Activated T-cell treated with anti-CD3 and anti-CD28 coated beads for 24 hours (primary cell): ENCODE measurements around the gene PLK3.
"Not testable (repeated sequence)": the region's sequence is repeated elsewhere in the genome, so short reads cannot be mapped to it uniquely, and the experiment has no call there.

Source experiments
- DNase-seq: peaks from one replicate; pipeline ENCODE4 v3.0.0-alpha.2; 2020; ENCODE audit warnings: low read depth

Gene PLK3

GRCh38 chr1:44787506-44787905, 12.7 kb upstream of the PLK3 start:
- no peak for DNase-seq

GRCh38 chr1:44788120-44788860, 11.9 kb upstream of the PLK3 start, which contains the start of gene BEST4:
Gene BEST4 (minus strand): TSS chr1:44788170. CDS start chr1:44787705, 465 bp downstream.
- DNase-seq, result no peak

DNA sequence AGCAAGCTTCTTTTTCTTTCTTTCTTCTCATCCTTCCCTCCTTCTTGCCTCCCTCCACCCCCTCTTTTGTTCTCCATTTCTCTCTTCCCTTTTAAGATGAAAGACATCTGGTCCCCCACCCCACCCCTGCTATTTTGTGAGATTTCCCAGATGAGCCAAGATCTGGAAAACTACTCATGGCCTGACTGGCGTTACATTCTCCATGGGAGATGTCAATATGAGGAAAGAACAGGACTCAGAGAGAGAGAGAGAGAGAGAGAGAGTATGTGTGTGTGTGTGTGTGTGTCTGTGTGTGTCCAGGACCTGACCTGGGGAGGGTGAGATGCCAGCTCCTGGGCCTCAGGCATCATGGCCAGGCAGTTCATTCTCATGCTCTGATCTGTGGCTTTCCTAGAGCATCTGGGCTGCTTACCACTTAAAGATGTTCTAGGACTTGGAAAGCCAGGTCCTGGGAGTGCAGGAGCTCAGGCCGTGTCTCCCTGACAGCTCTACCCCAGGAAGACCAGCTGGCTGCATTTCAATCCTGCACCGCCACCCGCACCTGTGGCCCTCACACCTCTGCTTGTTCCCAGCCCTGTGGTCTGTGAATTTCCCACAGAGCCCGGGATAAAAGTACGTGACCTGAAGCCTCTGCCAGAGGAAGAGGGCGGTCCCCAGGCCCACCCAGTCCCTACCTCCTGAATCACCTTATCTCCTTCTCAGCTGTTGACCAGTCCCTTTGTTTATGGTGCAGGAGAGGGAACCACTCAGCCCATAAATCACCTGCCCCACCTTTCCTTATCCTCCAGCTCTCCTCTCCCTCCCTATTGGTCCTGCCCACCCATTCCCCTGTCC, 9.0 kb upstream of the PLK3 start:
- DNase-seq, result no peak

DNA sequence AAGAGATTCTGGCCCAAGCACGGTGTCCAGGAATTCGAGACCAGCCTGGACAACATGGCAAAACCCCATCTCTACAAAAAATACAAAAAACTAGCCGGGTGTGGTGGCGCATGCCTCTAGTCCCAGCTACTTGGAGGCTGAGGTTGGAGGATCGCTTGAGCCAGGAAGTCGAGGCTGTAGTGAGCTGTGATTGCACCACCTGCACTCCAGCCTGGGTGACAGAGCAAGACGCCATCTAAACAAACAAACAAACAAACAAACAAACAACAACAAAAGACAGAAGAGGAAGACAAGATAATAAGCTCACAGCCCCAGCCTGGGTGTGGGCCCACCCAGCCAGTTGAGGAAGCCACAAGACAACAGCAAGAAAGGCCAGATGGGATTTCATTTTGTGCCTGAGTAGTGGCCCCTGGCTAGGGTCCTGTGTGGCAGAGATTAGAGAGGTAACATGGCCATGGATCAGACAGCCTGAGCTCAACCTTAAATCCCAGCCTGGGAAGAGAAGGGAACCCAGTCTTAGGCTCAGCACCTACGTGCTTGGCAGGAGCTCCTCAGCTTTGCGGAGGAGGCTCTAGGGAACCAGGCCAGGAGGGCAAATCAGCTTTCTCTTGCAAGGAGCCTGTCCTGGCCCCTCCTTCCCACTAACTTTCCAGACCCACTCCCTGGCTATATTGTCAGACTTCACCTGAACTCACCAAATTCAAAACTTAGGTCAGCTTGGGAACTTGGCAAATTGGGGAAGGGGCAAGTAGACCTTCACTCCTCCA, 7.3 kb upstream of the PLK3 start:
- DNase-seq, result no peak

GRCh38 chr1:44797886-44798285, 2.3 kb upstream of the PLK3 start:
- DNase-seq, result not testable (repeated sequence)

GRCh38 chr1:44798481-44799365, 1.5 kb upstream of the PLK3 start:
- no peak for DNase-seq

- DNase-seq, result no peak
These were observed 1.5 kb downstream of the PLK3 start for GRCh38 chr1:44801491-44802305.

DNA sequence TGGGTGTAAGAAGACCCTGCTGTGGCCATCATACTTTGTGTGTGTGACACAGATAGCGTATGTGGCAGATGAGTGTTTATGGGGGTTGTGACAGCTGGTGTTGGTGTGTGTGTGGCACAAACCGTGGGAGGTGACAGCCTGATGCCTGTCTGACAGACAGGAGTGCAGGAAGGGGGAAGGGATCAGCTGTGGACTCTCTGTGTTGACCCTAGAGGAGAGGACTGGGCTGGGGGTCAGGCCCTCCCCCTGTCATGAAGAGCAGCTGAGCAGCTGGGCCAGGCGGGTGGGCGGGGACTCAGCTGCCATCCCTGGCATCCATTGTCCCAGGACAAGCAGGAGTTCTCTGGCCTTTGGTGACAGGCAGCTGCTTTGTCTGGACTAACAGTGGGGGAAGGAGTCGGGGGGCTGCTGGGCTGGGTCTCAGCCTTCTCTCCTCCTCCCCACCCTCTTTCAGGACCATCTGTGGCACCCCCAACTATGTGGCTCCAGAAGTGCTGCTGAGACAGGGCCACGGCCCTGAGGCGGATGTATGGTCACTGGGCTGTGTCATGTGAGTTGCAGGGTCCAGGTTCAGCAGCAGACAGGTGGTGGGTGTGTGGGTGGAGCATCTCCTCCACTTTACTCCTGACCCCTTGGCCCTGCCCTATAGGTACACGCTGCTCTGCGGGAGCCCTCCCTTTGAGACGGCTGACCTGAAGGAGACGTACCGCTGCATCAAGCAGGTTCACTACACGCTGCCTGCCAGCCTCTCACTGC, 2.3 kb downstream of the PLK3 start:
- no peak for DNase-seq

- no peak for DNase-seq
These were observed 2.8 kb downstream of the PLK3 start for GRCh38 chr1:44803062-44803311.

DNA sequence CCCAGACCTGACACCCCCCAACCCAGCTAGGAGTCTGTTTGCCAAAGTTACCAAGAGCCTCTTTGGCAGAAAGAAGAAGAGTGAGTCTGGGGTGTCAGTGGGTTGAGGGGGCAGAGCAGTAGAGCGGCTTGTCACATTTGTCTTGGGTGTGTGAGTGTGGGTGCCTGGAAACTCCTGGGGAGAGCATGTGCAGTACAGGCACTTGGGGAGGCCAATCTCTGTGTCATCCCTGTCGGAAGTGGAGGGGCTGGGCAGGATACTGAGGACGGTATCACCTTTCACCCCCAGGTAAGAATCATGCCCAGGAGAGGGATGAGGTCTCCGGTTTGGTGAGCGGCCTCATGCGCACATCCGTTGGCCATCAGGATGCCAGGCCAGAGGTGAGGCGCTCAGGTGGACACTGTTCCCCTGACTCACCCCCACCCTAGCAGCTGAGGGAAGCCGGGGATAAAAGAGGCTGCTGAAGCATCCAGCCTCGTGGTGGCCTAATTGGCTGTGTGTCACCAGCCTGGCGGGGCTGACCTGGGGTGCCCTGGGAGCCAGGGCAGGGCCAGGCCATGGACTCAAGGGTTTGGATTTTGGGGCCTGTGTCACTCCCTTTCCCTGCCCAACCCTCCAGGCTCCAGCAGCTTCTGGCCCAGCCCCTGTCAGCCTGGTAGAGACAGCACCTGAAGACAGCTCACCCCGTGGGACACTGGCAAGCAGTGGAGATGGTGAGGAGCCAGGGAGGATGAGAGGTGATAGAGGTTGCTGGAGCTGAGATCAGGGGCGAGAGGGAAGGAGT, 3.3 kb downstream of the PLK3 start:
- DNase-seq, result no peak

DNA sequence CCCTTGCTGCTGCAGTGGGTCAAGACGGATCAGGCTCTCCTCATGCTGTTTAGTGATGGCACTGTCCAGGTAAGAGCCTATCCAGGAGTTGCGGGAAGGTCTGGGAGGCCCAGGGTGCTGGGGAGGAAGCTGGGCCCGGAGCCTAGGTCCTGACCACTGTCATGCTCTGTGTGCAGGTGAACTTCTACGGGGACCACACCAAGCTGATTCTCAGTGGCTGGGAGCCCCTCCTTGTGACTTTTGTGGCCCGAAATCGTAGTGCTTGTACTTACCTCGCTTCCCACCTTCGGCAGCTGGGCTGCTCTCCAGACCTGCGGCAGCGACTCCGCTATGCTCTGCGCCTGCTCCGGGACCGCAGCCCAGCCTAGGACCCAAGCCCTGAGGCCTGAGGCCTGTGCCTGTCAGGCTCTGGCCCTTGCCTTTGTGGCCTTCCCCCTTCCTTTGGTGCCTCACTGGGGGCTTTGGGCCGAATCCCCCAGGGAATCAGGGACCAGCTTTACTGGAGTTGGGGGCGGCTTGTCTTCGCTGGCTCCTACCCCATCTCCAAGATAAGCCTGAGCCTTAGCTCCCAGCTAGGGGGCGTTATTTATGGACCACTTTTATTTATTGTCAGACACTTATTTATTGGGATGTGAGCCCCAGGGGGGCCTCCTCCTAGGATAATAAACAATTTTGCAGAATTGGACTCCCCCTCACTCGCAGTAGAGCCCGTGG, 5.3 kb downstream of the PLK3 start:
- no peak for DNase-seq

DNA sequence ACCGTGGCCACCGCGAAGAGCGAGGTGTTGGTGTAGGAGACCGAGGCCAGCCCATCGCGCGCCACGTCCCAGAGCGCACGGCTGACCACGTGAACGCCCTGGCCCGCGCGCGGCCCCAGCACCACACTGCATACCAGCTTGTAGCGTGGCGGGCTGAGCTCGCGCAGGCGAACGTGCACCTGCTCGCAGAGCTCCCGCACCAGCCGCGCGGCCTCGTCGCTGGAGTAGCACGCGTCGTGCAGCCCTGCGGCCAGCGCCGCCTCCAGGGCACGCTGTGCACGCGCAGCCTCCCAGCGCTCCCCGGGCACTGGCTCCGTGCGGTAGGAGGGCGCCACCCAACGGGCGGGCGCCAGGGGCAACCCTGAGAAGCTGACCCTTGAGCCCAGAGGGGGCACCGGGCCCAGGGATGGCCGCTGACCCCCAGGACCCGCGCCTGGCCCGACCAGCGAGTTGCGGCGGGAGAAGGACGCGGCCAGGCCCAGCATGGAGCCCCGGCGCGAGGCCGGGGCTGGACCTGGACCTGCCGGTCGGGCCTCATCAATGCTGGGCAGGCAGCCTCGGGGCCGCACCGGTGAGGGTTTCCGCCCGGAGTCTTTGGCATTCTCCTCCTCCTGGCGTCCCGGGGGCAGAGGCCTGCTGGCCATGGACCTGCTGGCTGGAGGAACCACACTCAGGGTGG, 6.0 kb downstream of the PLK3 start:
- DNase-seq, result no peak

GRCh38 chr1:44806704-44807363, 6.7 kb downstream of the PLK3 start, which contains the start of gene DYNLT4:
Gene DYNLT4 (minus strand): TSS chr1:44807351. CDS start chr1:44806668, 683 bp downstream.
- DNase-seq, result no peak

- DNase-seq, result peak; percentile 80
These were observed 7.3 kb downstream of the PLK3 start for GRCh38 chr1:44807364-44808062.

DNA sequence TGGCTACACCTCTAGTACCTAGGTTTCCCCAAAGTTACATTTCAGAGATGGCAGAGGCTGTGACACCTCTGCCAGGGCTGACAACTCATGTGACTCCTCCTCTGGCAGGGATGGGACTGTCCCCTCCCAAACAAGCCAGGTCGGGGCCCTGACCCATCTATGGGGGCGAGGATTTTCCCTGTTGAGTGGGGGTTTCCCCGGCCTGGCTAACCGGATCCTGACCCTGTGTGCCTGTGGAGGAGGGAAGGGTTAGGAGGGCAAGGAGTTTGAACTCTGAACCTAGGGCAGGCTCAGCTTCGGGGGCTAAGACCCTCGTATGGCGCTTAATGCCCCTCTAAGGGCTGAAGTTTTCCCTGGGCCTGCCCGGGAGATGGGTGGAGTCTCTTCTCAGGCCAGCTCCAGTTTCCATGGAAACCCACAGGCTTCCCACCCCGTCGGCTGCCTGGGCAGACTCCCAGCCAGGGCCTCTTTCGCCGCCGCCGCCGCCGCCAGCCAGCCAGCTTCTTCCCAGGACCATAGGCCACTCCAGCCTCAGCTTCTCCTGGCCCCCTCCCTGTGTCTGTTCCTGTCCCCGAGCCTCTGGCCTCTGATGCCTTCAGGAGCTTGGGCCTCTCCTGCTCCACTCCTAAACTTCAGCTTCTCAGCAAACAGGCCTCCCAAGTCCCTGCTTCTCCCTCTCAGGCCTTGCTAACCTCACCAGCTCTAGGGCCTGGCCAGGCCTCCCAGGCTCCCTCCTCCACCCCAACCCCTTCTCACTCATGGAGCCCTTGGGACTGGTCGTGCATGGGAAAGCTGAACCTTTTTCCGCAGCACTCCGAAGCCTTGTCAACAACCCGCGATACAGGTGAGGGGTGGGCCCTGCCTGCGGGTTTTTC, 8.1 kb downstream of the PLK3 start, which contains the start of gene BTBD19:
BTBD19 (plus strand) TSS at position 461 of the 875 bp plus-strand sequence; CDS start at position 759, 298 bp downstream.
- peak; percentile 75 for DNase-seq
